Endothelial cell of umbilical vein (primary cell): ENCODE data around the gene ABHD8.

Experiments used
- JUN ChIP-seq: IDR thresholded peaks from 2 replicates; pipeline ENCODE4 v1.6.1; 2011; ENCODE audit warnings: borderline replicate concordance, low read depth; ENCODE audit not compliant: insufficient read length, insufficient read depth
- MYC ChIP-seq: IDR thresholded peaks from one replicate; pipeline ENCODE4 v1.6.1; 2011; ENCODE audit warnings: mild to moderate bottlenecking, low read depth, low read length
- POLR2A ChIP-seq: IDR thresholded peaks from 2 replicates; pipeline ENCODE4 v1.6.1; 2012; ENCODE audit warnings: low read depth, mild to moderate bottlenecking, control low read depth, low read length
- POLR2AphosphoS5 ChIP-seq: IDR thresholded peaks from 2 replicates; pipeline ENCODE4 v1.6.1; 2012; ENCODE audit warnings: low read depth, mild to moderate bottlenecking, control low read depth, low read length, moderate library complexity; ENCODE audit not compliant: insufficient read depth
- TF ChIP-seq, protein P1 (sequence below), 2 donors: IDR thresholded peaks; 1 replicate in 1 of 2; 2 replicates in 1 of 2; pipeline ENCODE4 v1.5.1; 2011; ENCODE audit warnings: low read length in 2 of 2, mild to moderate bottlenecking in 2 of 2, moderate library complexity in 2 of 2, control low read depth in 1 of 2, inconsistent platforms in 1 of 2, low read depth in 1 of 2; ENCODE audit not compliant: insufficient read depth in 1 of 2; ENCODE audit errors: extremely low read depth in 1 of 2
- TF ChIP-seq, protein P2 (sequence below): IDR thresholded peaks from 2 replicates; pipeline ENCODE4 v1.6.1; 2011; ENCODE audit not compliant: insufficient read depth, insufficient read length

DNA sequence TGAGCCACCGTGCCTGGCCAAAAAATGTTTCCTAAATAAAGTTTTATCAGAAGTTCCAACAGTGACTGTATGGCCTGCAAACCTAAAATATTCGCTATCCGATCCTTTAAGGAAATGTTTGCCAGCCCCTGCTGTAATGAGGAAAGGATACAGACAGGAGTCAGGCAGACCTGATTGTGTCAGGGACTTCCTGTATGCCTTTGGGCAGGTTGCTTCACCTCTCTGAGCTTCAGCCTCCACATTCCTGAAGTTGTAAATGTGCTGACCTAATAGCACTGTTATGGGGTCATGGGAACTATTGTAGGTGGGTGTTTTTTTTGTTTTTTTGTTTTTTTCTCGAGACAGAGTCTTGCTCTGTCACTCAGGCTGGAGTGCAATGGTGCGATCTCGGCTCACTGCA is 6.2 kb downstream of the ABHD8 start:
- TF ChIP-seq POLR2A (no peak), POLR2AphosphoS5 (no peak), JUN (no peak), MYC (no peak)
- TF ChIP-seq, protein P1, sequence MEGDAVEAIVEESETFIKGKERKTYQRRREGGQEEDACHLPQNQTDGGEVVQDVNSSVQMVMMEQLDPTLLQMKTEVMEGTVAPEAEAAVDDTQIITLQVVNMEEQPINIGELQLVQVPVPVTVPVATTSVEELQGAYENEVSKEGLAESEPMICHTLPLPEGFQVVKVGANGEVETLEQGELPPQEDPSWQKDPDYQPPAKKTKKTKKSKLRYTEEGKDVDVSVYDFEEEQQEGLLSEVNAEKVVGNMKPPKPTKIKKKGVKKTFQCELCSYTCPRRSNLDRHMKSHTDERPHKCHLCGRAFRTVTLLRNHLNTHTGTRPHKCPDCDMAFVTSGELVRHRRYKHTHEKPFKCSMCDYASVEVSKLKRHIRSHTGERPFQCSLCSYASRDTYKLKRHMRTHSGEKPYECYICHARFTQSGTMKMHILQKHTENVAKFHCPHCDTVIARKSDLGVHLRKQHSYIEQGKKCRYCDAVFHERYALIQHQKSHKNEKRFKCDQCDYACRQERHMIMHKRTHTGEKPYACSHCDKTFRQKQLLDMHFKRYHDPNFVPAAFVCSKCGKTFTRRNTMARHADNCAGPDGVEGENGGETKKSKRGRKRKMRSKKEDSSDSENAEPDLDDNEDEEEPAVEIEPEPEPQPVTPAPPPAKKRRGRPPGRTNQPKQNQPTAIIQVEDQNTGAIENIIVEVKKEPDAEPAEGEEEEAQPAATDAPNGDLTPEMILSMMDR (IDR thresholded peaks at IDR 0.05; ENCODE audit: extremely low read depth in 1 of 2, insufficient read depth in 1 of 2, low read depth in 1 of 2, low read length in 2 of 2), result no peak
- TF ChIP-seq, protein P2, sequence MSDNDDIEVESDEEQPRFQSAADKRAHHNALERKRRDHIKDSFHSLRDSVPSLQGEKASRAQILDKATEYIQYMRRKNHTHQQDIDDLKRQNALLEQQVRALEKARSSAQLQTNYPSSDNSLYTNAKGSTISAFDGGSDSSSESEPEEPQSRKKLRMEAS, result no peak
